OCI-LY7 (cell line): Measurements from ENCODE around the gene PPP1R12C. TPM values are rescaled to one million over a fixed set of nuclear protein-coding genes. Genes with fewer than 3 reads are reported as not detected.

Source experiments
- BruUV-seq: library from RNA; stranded (reverse); fragments of 400-500 nt; replicated peaks from 2 replicates; lab custom pipeline; 2021; lab: Mats Ljungman, UMichigan
- CTCF ChIA-PET: fragments of 300-600 bp; sonication (Branson Sonifier 250); formaldehyde crosslinking; loops from one replicate; lab custom pipeline; 2022; ENCODE audit warnings: antibody characterized with exemption; ENCODE audit not compliant: unreplicated experiment; lab: Charles Lee
- POLR2A ChIA-PET: fragments of 300-600 bp; sonication (Branson Sonifier 250); formaldehyde crosslinking; loops from one replicate; lab custom pipeline; 2022; ENCODE audit warnings: antibody characterized with exemption; lab: Charles Lee
- DNase-seq: peaks from one replicate; pipeline ENCODE4 v3.0.0-alpha.2; 2015; ENCODE audit warnings: low spot score
- H2AFZ ChIP-seq: fragments of 200-600 bp; sonication (generic), shearing (Covaris generic); 2 replicates; pipeline ENCODE4 v1.6.1; 2014; ENCODE audit warnings: mild to moderate bottlenecking, antibody characterized with exemption, low read length, moderate library complexity
- H3K27ac ChIP-seq: fragments of 200-600 bp; sonication (generic); 2 replicates; pipeline ENCODE4 v1.5.1; 2014; ENCODE audit warnings: mixed run types, low read depth, mild to moderate bottlenecking, moderate library complexity, low read length, inconsistent platforms; ENCODE audit not compliant: poor library complexity, severe bottlenecking
- H3K36me3 ChIP-seq: fragments of 200-600 bp; sonication (generic); 2 replicates; pipeline ENCODE4 v1.6.1; 2014; ENCODE audit warnings: mild to moderate bottlenecking, antibody characterized with exemption, low read length, moderate library complexity, mixed read lengths; ENCODE audit not compliant: insufficient read depth
- H3K4me1 ChIP-seq: fragments of 200-600 bp; sonication (generic); 2 replicates; pipeline ENCODE4 v1.5.1; 2014; ENCODE audit warnings: mild to moderate bottlenecking, low read length; ENCODE audit not compliant: insufficient read depth, poor library complexity, severe bottlenecking
- H3K4me2 ChIP-seq: fragments of 200-600 bp; sonication (generic); 2 replicates; pipeline ENCODE4 v1.6.1; 2014; ENCODE audit warnings: mild to moderate bottlenecking, low read length
- H3K4me3 ChIP-seq: fragments of 200-600 bp; sonication (generic); 2 replicates; pipeline ENCODE4 v1.5.1; 2014; ENCODE audit warnings: mild to moderate bottlenecking, low read depth, low read length; ENCODE audit not compliant: poor library complexity, severe bottlenecking
- H3K79me2 ChIP-seq: fragments of 200-600 bp; sonication (generic); 2 replicates; pipeline ENCODE4 v1.6.1; 2016; ENCODE audit warnings: low read depth, mild to moderate bottlenecking, low read length, moderate library complexity, mixed read lengths; ENCODE audit not compliant: insufficient read depth
- H3K9me2 ChIP-seq: fragments of 200-600 bp; sonication (generic); 2 replicates; pipeline ENCODE4 v1.6.1; 2016; ENCODE audit warnings: mild to moderate bottlenecking, low read length, mixed read lengths; ENCODE audit not compliant: insufficient read depth
- H3K9me3 ChIP-seq: fragments of 200-600 bp; sonication (generic); 2 replicates; pipeline ENCODE4 v1.6.1; 2014; ENCODE audit warnings: mild to moderate bottlenecking, mixed run types, low read length, mixed read lengths
- H4K20me1 ChIP-seq: fragments of 200-600 bp; sonication (generic); 2 replicates; pipeline ENCODE4 v1.6.1; 2014; ENCODE audit warnings: mild to moderate bottlenecking, antibody characterized with exemption, low read length, moderate library complexity, mixed read lengths; ENCODE audit not compliant: insufficient read depth
- CTCF ChIP-seq: fragments of 200-600 bp; sonication (generic); conservative IDR thresholded peaks from 2 replicates; pipeline ENCODE4 v1.5.1; 2014; ENCODE audit warnings: mild to moderate bottlenecking, antibody characterized with exemption, low read length, moderate library complexity, mixed read lengths
- EZH2phosphoT487 ChIP-seq: fragments of 200-600 bp; sonication (generic); IDR thresholded peaks from 2 replicates; pipeline ENCODE4 v1.6.1; 2018; ENCODE audit warnings: low read depth, borderline replicate concordance, mild to moderate bottlenecking, mixed run types, antibody characterized with exemption, low read length, moderate library complexity, mixed read lengths
- intact Hi-C: fragments of 100-400 bp; cut with micrococcal nuclease; formaldehyde crosslinking; loops from one replicate; pipeline ENCODE4 v1.10.0; 2022; ENCODE audit not compliant: unreplicated experiment
- total RNA-seq, 2 experiments: library from RNA; depleted of rRNA in 1 of 2; stranded (reverse); fragments of >200 nt in 1 of 2; shearing (Covaris generic) in 1 of 2; gene quantifications; 2 replicates each; pipeline ENCODE4 v1.2.3, GENCODE V29; 2014 to 2022

The PPP1R12C gene
- total RNA-seq, 2 experiments from 2014 or later, result 177 to 211 TPM

GRCh38 chr19:55076321-55076720 lies 41.1 kb downstream of the PPP1R12C start:
- TF ChIP-seq CTCF, result no peak
- TF ChIP-seq EZH2phosphoT487, result no peak
- H3K9me2 ChIP-seq, result no peaks in the 10 kb centered on the region
- ChIA-PET CTCF (no interaction called here), POLR2A (no interaction called here)
- H3K36me3 ChIP-seq, result no peaks in the 10 kb centered on the region
- H3K4me1 ChIP-seq, result peaks cover 17% of the 10 kb centered on the region
- DNase-seq, result no peak
- no peak overlapping the region for H3K4me3 ChIP-seq
- no TSS peak for BruUV-seq
- no peaks in the 10 kb centered on the region for H4K20me1 ChIP-seq
- H3K79me2 ChIP-seq, result no peaks in the 10 kb centered on the region
- H3K4me2 ChIP-seq, result no peak overlapping the region
- no peak overlapping the region for H3K27ac ChIP-seq
- intact Hi-C loops, result no loop called here
- no peaks in the 10 kb centered on the region for H3K9me3 ChIP-seq
- H2AFZ ChIP-seq, result no peak overlapping the region

DNA sequence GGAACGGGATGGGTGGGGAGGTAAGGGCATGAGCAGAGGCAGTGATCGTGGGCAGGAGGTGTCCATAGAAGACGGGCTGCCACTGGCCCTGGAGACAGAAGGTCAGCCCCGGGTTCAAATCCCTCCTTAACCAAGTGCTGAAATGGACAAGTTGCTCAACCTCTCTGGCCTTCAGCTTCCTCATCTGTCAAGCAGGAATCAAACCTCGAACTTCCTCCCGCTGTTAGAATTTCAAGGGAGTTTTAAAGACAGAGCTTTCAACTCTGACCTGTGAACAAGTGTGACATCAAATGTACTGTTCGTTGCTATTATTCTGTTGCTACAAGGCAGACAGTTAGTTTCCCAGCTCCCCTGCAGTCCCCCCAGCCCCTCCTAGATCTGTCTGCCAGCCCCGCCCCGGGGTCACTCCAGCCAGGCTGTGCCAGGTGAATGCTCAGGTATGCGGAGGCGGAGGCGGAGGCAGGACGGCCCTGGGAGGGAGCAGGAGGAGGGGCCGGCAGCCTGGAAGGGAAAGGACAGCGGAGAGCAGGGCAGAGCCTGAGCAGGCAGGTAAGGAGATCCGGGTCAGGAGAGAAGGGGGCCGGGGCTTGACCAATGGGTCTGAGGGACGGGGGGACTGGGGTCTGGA lies 42.0 kb downstream of the PPP1R12C start, which contains the start of gene EPS8L1:
EPS8L1 (plus strand) TSS at position 499 of the 628 bp plus-strand sequence. CDS start 576 bp downstream, outside the sequence.
- BruUV-seq, result no TSS peak
- Histone ChIP-seq H3K9me2 (no peaks in the 10 kb centered on the region), H3K79me2 (no peaks in the 10 kb centered on the region), H2AFZ (no peak within 1 kb of the TSS), H3K4me3 (no peak within 1 kb of the TSS), H3K4me1 (peaks cover 18% of the 10 kb centered on the region), H3K4me2 (no peak within 1 kb of the TSS), H3K36me3 (no peaks in the 10 kb centered on the region), H3K9me3 (no peaks in the 10 kb centered on the region), H4K20me1 (no peaks in the 10 kb centered on the region), H3K27ac (no peak within 1 kb of the TSS)
- DNase-seq, result no peak
- intact Hi-C loops, result no loop called here
- POLR2A ChIA-PET, result no interaction called here
- TF ChIP-seq EZH2phosphoT487 (no peak), CTCF (no peak)
- CTCF ChIA-PET, result interaction anchor here (0.6 kb wide), 1 partner anchor 61 kb away, joined by 3 read pairs; no protein-coding TSS in a partner anchor

GRCh38 chr19:55071913-55072312 lies 45.5 kb downstream of the PPP1R12C start:
- no peak for DNase-seq
- no TSS peak for BruUV-seq
- H3K4me2 ChIP-seq, result no peak overlapping the region

More at GRCh38 chr19:55071913-55072312, 45.5 kb downstream of the PPP1R12C start:
- H3K79me2 ChIP-seq, result no peaks in the 10 kb centered on the region
- intact Hi-C loops, result no loop called here
- no peak overlapping the region for H3K27ac ChIP-seq
- TF ChIP-seq CTCF (no peak), EZH2phosphoT487 (no peak)
- H3K4me3 ChIP-seq, result no peak overlapping the region
- H3K9me2 ChIP-seq, result no peaks in the 10 kb centered on the region
- H4K20me1 ChIP-seq, result no peaks in the 10 kb centered on the region
- H3K36me3 ChIP-seq, result no peaks in the 10 kb centered on the region
- no peaks in the 10 kb centered on the region for H3K9me3 ChIP-seq
- H3K4me1 ChIP-seq, result peaks cover 19% of the 10 kb centered on the region
- H2AFZ ChIP-seq, result no peak overlapping the region
- CTCF ChIA-PET, result no interaction called here
- POLR2A ChIA-PET, result interaction anchor here (0.6 kb wide), 1 partner anchor 787 kb away, joined by 4 read pairs; no protein-coding TSS in a partner anchor
